Measurements from ENCODE around the gene FEZF1. TPM values are rescaled to one million over a fixed set of nuclear protein-coding genes. Genes with fewer than 3 reads are reported as not detected.

The FEZF1 gene
- total and polyA plus RNA-seq, 2 donors, result not detected

GRCh38 chr7:122268101-122268500 is 36.4 kb downstream of the FEZF1 start:
- Histone ChIP-seq H3K27ac (ENCODE audit: low read depth) (no peak overlapping the region), H3K4me3 (ENCODE audit: low read depth, low read length) (no peak overlapping the region), H3K36me3 (ENCODE audit: insufficient read depth) (no peaks in the 10 kb centered on the region), H3K4me1 (ENCODE audit: insufficient read depth) (no peaks in the 10 kb centered on the region)
- WGBS, result 61% methylated on average over 3 of the region's 3 CpGs
- DNase-seq (ENCODE audit: extremely low spot score), result no peak

DNA sequence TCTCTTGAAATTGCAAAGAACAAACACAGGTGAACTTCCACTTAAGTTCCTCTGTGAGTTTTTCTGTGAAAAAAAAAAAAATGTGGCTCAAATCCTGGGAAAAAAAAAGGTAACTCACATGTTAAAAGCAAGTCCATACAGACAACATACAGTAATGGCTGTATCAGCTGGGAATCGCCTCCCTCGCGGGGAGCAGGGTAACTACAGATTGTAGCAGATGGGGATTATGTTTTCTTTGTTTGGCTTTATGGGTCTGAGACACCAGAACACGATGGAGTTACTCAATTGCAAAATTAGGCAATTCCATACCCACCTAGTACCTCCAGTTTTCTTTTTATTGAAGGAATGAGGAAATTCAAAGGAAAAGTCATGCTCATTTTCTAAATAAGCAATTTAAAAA is 42.3 kb downstream of the FEZF1 start:
- Histone ChIP-seq H3K4me1 (ENCODE audit: insufficient read depth) (no peaks in the 10 kb centered on the region), H3K27ac (ENCODE audit: low read depth) (no peak overlapping the region), H3K36me3 (ENCODE audit: insufficient read depth) (no peaks in the 10 kb centered on the region), H3K4me3 (ENCODE audit: low read depth, low read length) (no peak overlapping the region)
- no peak for DNase-seq (ENCODE audit: extremely low spot score)
- WGBS, result 40% methylated on average over 4 of the region's 4 CpGs

- WGBS, result 45% methylated on average over 4 of the region's 4 CpGs
- Histone ChIP-seq H3K27ac (ENCODE audit: low read depth) (no peak overlapping the region), H3K36me3 (ENCODE audit: insufficient read depth) (no peaks in the 10 kb centered on the region), H3K4me1 (ENCODE audit: insufficient read depth) (no peaks in the 10 kb centered on the region), H3K4me3 (ENCODE audit: low read depth, low read length) (no peak overlapping the region)
- DNase-seq (ENCODE audit: extremely low spot score), result no peak
Measured at GRCh38 chr7:122261442-122261841, 43.1 kb downstream of the FEZF1 start.

GRCh38 chr7:122261016-122261415 is 43.5 kb downstream of the FEZF1 start:
- no peaks in the 10 kb centered on the region for H3K4me1 ChIP-seq (ENCODE audit: insufficient read depth)
- H3K4me3 ChIP-seq (ENCODE audit: low read depth, low read length), result no peak overlapping the region

DNA sequence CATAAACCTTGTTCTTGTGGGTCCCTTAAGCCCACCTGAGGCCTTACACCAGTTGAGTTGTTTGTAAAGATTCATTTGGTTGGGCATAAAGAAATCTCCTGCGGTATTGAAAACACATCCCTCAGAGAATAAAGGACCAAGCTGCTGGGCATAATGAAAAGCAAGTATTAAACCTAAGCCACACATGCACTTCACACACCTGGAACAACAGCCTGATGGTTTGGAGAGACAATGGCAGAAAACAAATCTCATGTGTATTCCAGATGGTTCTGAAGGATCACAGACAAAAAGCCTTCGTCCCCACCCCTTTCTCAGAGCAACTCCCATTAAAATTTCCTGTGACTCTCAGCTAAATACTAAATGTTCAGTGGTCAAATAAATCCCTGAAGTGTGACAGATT is 44.2 kb downstream of the FEZF1 start:
- H3K4me1 ChIP-seq (ENCODE audit: insufficient read depth), result no peaks in the 10 kb centered on the region
- WGBS, result 36% methylated on average over 2 of the region's 2 CpGs
- no peak overlapping the region for H3K4me3 ChIP-seq (ENCODE audit: low read depth, low read length)
- H3K36me3 ChIP-seq (ENCODE audit: insufficient read depth), result no peaks in the 10 kb centered on the region
- DNase-seq (ENCODE audit: extremely low spot score), result no peak
- no peak overlapping the region for H3K27ac ChIP-seq (ENCODE audit: low read depth)

More at GRCh38 chr7:122261016-122261415, 43.5 kb downstream of the FEZF1 start:
- no peak overlapping the region for H3K27ac ChIP-seq (ENCODE audit: low read depth)
- no peak for DNase-seq (ENCODE audit: extremely low spot score)
- H3K36me3 ChIP-seq (ENCODE audit: insufficient read depth), result no peaks in the 10 kb centered on the region

DNA sequence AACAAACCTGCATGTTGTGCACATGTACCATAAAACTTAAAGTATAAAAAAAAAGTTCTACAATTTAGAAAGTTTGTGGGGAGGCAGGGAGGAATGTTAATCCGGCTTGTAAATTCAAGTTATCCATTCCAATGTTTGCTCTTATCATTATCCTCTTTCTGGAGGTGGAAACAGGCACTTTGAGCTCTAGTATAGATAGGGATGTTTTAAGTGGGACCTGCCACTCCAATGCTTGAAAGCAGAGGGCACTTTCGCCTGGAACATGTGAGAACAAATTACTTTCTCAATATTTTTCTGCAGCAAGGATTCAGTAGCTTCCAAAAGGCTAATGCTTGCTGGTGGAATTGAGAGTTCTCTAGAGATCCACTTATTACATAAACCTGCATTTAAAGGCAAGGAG is 45.6 kb downstream of the FEZF1 start:
- DNase-seq (ENCODE audit: extremely low spot score), result no peak
- no peaks in the 10 kb centered on the region for H3K36me3 ChIP-seq (ENCODE audit: insufficient read depth)
- H3K4me3 ChIP-seq (ENCODE audit: low read depth, low read length), result no peak overlapping the region
- WGBS, result 51% methylated on average over 2 of the region's 2 CpGs
- H3K4me1 ChIP-seq (ENCODE audit: insufficient read depth), result no peaks in the 10 kb centered on the region
- no peak overlapping the region for H3K27ac ChIP-seq (ENCODE audit: low read depth)

- H3K36me3 ChIP-seq (ENCODE audit: insufficient read depth), result no peaks in the 10 kb centered on the region
- H3K4me1 ChIP-seq (ENCODE audit: insufficient read depth), result no peaks in the 10 kb centered on the region
- no peak for DNase-seq (ENCODE audit: extremely low spot score)
- WGBS, result 78% methylated on average over 1 of the region's 1 CpG
- no peak overlapping the region for H3K27ac ChIP-seq (ENCODE audit: low read depth)
- no peak overlapping the region for H3K4me3 ChIP-seq (ENCODE audit: low read depth, low read length)
Measured at GRCh38 chr7:122257056-122257455, 47.5 kb downstream of the FEZF1 start.

DNA sequence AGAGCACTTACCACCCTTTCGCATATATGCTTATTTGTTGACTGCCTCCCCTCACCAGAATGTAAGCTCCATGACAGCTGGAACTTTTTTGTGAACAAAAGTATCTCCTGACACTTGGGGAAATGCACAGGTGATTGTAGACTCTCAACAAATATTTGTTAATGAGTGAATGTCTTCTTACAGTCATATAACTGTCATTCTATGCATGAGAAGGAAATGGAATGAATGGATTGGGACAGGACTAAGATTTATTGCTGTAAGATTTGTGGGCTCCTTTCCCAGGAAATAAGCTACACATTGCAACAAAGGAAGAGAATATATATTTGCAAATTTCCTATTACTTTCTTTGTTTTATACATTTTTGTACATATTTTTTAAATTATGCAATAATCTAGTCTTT is 48.5 kb downstream of the FEZF1 start:
- Histone ChIP-seq H3K36me3 (ENCODE audit: insufficient read depth) (no peaks in the 10 kb centered on the region), H3K27ac (ENCODE audit: low read depth) (no peak overlapping the region), H3K4me1 (ENCODE audit: insufficient read depth) (no peaks in the 10 kb centered on the region), H3K4me3 (ENCODE audit: low read depth, low read length) (no peak overlapping the region)
- no peak for DNase-seq (ENCODE audit: extremely low spot score)
- 64% methylated on average over 1 of the region's 1 CpG for WGBS

DNA sequence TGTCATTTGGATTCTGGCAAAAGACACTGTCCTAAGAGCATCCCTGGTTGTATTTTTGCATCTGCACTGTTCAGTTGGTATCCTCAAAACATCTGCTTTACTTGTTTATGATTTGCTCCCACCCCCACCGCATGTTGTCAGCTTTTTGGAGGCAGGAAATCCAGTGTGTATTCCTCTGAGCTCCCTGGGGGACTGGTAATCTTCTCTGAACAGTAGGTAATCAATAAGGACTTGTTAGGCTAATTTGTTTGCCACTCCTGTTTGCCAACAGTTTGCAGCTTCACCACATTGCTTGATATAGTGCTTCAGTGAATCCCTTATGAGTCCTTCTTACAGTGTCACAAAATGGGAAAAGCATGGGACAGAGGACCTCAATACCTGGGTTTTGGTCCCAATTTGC is 49.1 kb downstream of the FEZF1 start:
- H3K36me3 ChIP-seq (ENCODE audit: insufficient read depth), result no peaks in the 10 kb centered on the region
- H3K27ac ChIP-seq (ENCODE audit: low read depth), result no peak overlapping the region
- no peak overlapping the region for H3K4me3 ChIP-seq (ENCODE audit: low read depth, low read length)
- DNase-seq (ENCODE audit: extremely low spot score), result no peak
- no peaks in the 10 kb centered on the region for H3K4me1 ChIP-seq (ENCODE audit: insufficient read depth)
- 3% methylated on average over 1 of the region's 1 CpG for WGBS

Other genes with a start within 250 kb of the FEZF1 start
- gene AASS, start 160.5 kb downstream of the FEZF1 start, total RNA-seq, result 60.7 TPM
- gene AASS, start 160.5 kb downstream of the FEZF1 start, polyA plus RNA-seq, result 24.5 TPM